Measurements from ENCODE around the gene BRIP1.

Gene BRIP1

GRCh38 chr17:61645920-61646319 is 217.4 kb downstream of the BRIP1 start:
- no peak overlapping the region for H3K4me3 ChIP-seq (ENCODE audit: low read depth, low read length)
- no peak for DNase-seq (ENCODE audit: low read depth)
- TF ChIP-seq POLR2A (IDR thresholded peaks at IDR 0.05; ENCODE audit: extremely low read depth, insufficient read length) (no peak), CTCF (IDR thresholded peaks at IDR 0.05; ENCODE audit: low read depth, low read length) (no peak), MYC (IDR thresholded peaks at IDR 0.05; ENCODE audit: low read depth, low read length) (no peak)
- TF ChIP-seq, protein P1, sequence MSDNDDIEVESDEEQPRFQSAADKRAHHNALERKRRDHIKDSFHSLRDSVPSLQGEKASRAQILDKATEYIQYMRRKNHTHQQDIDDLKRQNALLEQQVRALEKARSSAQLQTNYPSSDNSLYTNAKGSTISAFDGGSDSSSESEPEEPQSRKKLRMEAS (IDR thresholded peaks at IDR 0.05; ENCODE audit: low read depth, low read length), result no peak

GRCh38 chr17:61644800-61645774 is 218.2 kb downstream of the BRIP1 start:
- TF ChIP-seq CTCF (IDR thresholded peaks at IDR 0.05; ENCODE audit: low read depth, low read length), result no peak
- H3K4me3 ChIP-seq (ENCODE audit: low read depth, low read length), result no peak overlapping the region
- DNase-seq (ENCODE audit: low read depth), result no peak

DNA sequence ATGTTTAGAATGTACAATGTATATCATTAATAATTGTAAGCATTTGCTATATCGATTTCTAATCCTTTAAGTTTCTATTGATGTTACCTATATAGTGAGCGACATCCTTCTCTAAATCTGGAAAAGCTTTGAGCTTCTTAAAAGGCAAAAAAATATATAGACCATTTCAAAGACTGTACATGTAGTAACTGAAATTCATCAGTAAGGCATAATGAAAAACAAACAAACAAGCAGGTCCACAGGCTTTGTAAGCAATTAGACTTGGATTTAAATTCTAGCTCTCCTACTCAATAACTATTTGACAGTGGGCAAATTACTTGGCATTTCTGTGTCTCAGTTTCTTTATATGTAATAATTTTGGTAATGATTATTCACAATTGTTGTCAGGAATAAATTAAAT is 220.6 kb downstream of the BRIP1 start:
- no peak for DNase-seq (ENCODE audit: low read depth)
- TF ChIP-seq, protein P1 (IDR thresholded peaks at IDR 0.05; ENCODE audit: low read depth, low read length), result no peak
- no peak for TF ChIP-seq CTCF (IDR thresholded peaks at IDR 0.05; ENCODE audit: low read depth, low read length)
- no peak for TF ChIP-seq POLR2A (IDR thresholded peaks at IDR 0.05; ENCODE audit: extremely low read depth, insufficient read length)
- TF ChIP-seq MYC (IDR thresholded peaks at IDR 0.05; ENCODE audit: low read depth, low read length), result no peak
- no peak overlapping the region for H3K4me3 ChIP-seq (ENCODE audit: low read depth, low read length)

DNA sequence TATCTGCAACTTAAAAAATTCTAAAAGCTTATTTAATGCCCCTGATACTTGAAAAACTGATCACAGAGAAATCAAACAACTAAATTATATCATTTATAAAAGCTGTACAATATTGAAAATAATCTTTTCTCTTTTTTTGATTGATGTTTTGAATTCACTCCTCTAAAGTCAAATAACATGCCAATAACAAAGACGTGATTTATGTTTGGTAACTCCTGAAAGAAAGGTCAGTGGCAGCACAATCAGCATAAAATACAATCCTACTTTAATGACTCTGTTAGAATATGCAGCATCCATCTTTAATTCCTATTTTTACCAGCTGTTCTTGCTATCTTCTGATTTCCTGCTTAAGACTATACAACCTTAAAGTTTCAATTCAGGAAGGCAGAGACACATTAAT is 221.6 kb downstream of the BRIP1 start:
- no peak for DNase-seq (ENCODE audit: low read depth)
- no peak overlapping the region for H3K4me3 ChIP-seq (ENCODE audit: low read depth, low read length)
- TF ChIP-seq POLR2A (IDR thresholded peaks at IDR 0.05; ENCODE audit: extremely low read depth, insufficient read length) (no peak), CTCF (IDR thresholded peaks at IDR 0.05; ENCODE audit: low read depth, low read length) (no peak), MYC (IDR thresholded peaks at IDR 0.05; ENCODE audit: low read depth, low read length) (no peak)
- TF ChIP-seq, protein P1 (IDR thresholded peaks at IDR 0.05; ENCODE audit: low read depth, low read length), result no peak

DNA sequence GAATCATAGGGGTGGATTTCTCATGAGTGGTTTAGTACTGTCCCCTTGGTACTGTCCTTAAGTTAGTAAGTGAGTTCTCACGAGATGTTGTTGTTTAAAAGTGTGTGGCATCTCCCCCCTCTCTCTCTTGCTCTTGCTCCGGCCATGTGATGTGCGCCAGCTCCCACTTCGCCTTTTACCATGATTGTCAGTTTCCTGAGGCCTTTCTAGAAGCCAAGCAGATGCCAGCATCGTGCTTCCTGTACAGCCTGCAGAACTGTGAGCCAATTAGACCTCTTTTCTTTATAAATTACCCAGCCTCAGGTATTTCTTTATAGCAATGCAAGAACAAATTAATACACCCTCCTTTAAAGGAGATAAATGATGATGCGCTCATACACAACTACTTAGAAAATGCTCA is 222.2 kb downstream of the BRIP1 start:
- TF ChIP-seq CTCF (IDR thresholded peaks at IDR 0.05; ENCODE audit: low read depth, low read length), result no peak
- TF ChIP-seq, protein P1 (IDR thresholded peaks at IDR 0.05; ENCODE audit: low read depth, low read length), result no peak
- TF ChIP-seq MYC (IDR thresholded peaks at IDR 0.05; ENCODE audit: low read depth, low read length), result no peak
- no peak for TF ChIP-seq POLR2A (IDR thresholded peaks at IDR 0.05; ENCODE audit: extremely low read depth, insufficient read length)
- no peak overlapping the region for H3K4me3 ChIP-seq (ENCODE audit: low read depth, low read length)
- DNase-seq (ENCODE audit: low read depth), result no peak

All from NB4 (cell line).